Neural progenitor cell (in vitro differentiated cells): ENCODE results near the gene SLC5A6. TPM values are rescaled to one million over a fixed set of nuclear protein-coding genes. Genes with fewer than 3 reads are reported as not detected.

ENCODE experiments used
- DNase-seq: peaks from one replicate; pipeline ENCODE4 v3.0.0-alpha.2; 2016; ENCODE audit warnings: low spot score
- H2AFZ ChIP-seq: fragments of 200-600 bp; sonication (generic); replicated peaks from 2 replicates; pipeline ENCODE4 v1.6.1; 2016; ENCODE audit warnings: antibody characterized with exemption
- H3F3A ChIP-seq: fragments of 200-600 bp; sonication (generic); 2 replicates; pipeline ENCODE4 v1.6.1; 2016; ENCODE audit warnings: antibody characterized with exemption, low read depth
- H3K27ac ChIP-seq: fragments of 200-600 bp; sonication (generic); 2 replicates; pipeline ENCODE4 v1.5.1; 2016; ENCODE audit warnings: mild to moderate bottlenecking
- H3K27me3 ChIP-seq: fragments of 200-600 bp; sonication (generic); 2 replicates; pipeline ENCODE4 v1.6.1; 2016; ENCODE audit warnings: mild to moderate bottlenecking, moderate library complexity
- H3K36me3 ChIP-seq: fragments of 200-600 bp; sonication (generic); 2 replicates; pipeline ENCODE4 v1.5.1; 2016
- H3K4me1 ChIP-seq: fragments of 200-600 bp; sonication (generic); 2 replicates; pipeline ENCODE4 v1.6.1; 2016; ENCODE audit warnings: mixed run types
- H3K4me2 ChIP-seq: fragments of 200-600 bp; sonication (generic); 2 replicates; pipeline ENCODE4 v1.6.1; 2016
- H3K4me3 ChIP-seq: fragments of 200-600 bp; sonication (generic); 2 replicates; pipeline ENCODE4 v1.5.1; 2016
- H3K79me2 ChIP-seq: fragments of 200-600 bp; sonication (generic); 2 replicates; pipeline ENCODE4 v1.6.1; 2016; ENCODE audit warnings: low read depth
- H3K9ac ChIP-seq: fragments of 200-600 bp; sonication (generic); 2 replicates; pipeline ENCODE4 v1.6.1; 2016
- H3K9me3 ChIP-seq: fragments of 200-600 bp; sonication (generic); 2 replicates; pipeline ENCODE4 v1.5.1; 2016; ENCODE audit warnings: low read depth
- H4K20me1 ChIP-seq: fragments of 200-600 bp; sonication (generic); 2 replicates; pipeline ENCODE4 v1.6.1; 2016; ENCODE audit warnings: low read depth
- H3K27ac Mint-ChIP-seq: 3 replicates; pipeline ENCODE4 v1.8.0; 2021; ENCODE audit warnings: mixed read lengths
- H3K27me3 Mint-ChIP-seq: 2 replicates; pipeline ENCODE4 v1.8.0; 2022; ENCODE audit warnings: low read depth, mild to moderate bottlenecking, inconsistent platforms, moderate library complexity, mixed read lengths; ENCODE audit not compliant: insufficient read depth
- H3K36me3 Mint-ChIP-seq: 3 replicates; pipeline ENCODE4 v1.8.0; 2021; ENCODE audit warnings: mixed read lengths
- H3K4me1 Mint-ChIP-seq: 3 replicates; pipeline ENCODE4 v1.8.0; 2021; ENCODE audit warnings: mixed read lengths
- H3K4me3 Mint-ChIP-seq: 3 replicates; pipeline ENCODE4 v1.8.0; 2021; ENCODE audit warnings: mild to moderate bottlenecking, moderate library complexity, mixed read lengths
- H3K9me3 Mint-ChIP-seq: 3 replicates; pipeline ENCODE4 v1.8.0; 2020; ENCODE audit warnings: mixed read lengths
- CTCF ChIP-seq: fragments of 200-600 bp; sonication (generic); IDR thresholded peaks from 2 replicates; pipeline ENCODE4 v1.5.1; 2017; ENCODE audit warnings: antibody characterized with exemption, mild to moderate bottlenecking
- EZH2 ChIP-seq: fragments of 200-600 bp; sonication (generic); IDR thresholded peaks from 2 replicates; pipeline ENCODE4 v1.6.1; 2017; ENCODE audit warnings: antibody characterized with exemption, mild to moderate bottlenecking, moderate library complexity
- EZH2phosphoT487 ChIP-seq: fragments of 200-600 bp; sonication (generic); IDR thresholded peaks from 2 replicates; pipeline ENCODE4 v1.6.1; 2017; ENCODE audit warnings: antibody characterized with exemption
- total RNA-seq: library from RNA; depleted of rRNA; stranded (reverse); fragments of >200 nt; gene quantifications from 2 replicates; pipeline ENCODE4 v1.2.3, GENCODE V29; 2015; ENCODE audit warnings: low replicate concordance

The SLC5A6 gene
- total RNA-seq, 1 donor from 2014 or later: 42.8 TPM

- Histone ChIP-seq H3K27ac (no peak overlapping the region), H3K27me3 (no peaks in the 10 kb centered on the region), H3K9ac (no peak overlapping the region), H2AFZ (no peak overlapping the region), H3K36me3 (peaks cover 3% of the 10 kb centered on the region), H4K20me1 (no peaks in the 10 kb centered on the region), H3K4me1 (peaks cover 25% of the 10 kb centered on the region), H3K79me2 (peaks cover 62% of the 10 kb centered on the region), H3K9me3 (no peaks in the 10 kb centered on the region), H3K4me2 (no peak overlapping the region), H3K4me3 (no peak overlapping the region), H3F3A (peaks cover 44% of the 10 kb centered on the region)
- H3K27ac Mint-ChIP-seq: no peak overlapping the region
- no peaks in the 10 kb centered on the region for H3K9me3 Mint-ChIP-seq
- no peak overlapping the region for H3K4me3 Mint-ChIP-seq
- DNase-seq: no peak
- TF ChIP-seq EZH2 (no peak), CTCF (no peak), EZH2phosphoT487 (no peak)
- peaks cover 37% of the 10 kb centered on the region for H3K4me1 Mint-ChIP-seq
- peaks cover 5% of the 10 kb centered on the region for H3K27me3 Mint-ChIP-seq
- H3K36me3 Mint-ChIP-seq: peaks cover 19% of the 10 kb centered on the region
Measured at GRCh38 chr2:27214941-27215340, 2.9 kb upstream of the SLC5A6 start.

- Histone ChIP-seq H3K4me2 (peak overlapping the region; percentile 93), H3K27me3 (no peaks in the 10 kb centered on the region), H4K20me1 (no peaks in the 10 kb centered on the region), H3K4me3 (peak overlapping the region; percentile 87), H3K9ac (peak overlapping the region; percentile 87), H3K79me2 (peaks cover 58% of the 10 kb centered on the region), H3K9me3 (no peaks in the 10 kb centered on the region), H3F3A (peaks cover 46% of the 10 kb centered on the region), H3K36me3 (no peaks in the 10 kb centered on the region), H3K27ac (peak overlapping the region; percentile 98), H3K4me1 (peaks cover 37% of the 10 kb centered on the region), H2AFZ (peak overlapping the region; percentile 44)
- Mint-ChIP-seq H3K36me3 (peaks cover 17% of the 10 kb centered on the region), H3K9me3 (no peaks in the 10 kb centered on the region), H3K4me3 (peak overlapping the region; percentile 100), H3K27ac (peak overlapping the region; percentile 100), H3K27me3 (peaks cover 8% of the 10 kb centered on the region), H3K4me1 (peaks cover 36% of the 10 kb centered on the region)
- DNase-seq: peak; percentile 11
- TF ChIP-seq EZH2 (no peak), CTCF (no peak), EZH2phosphoT487 (no peak)
Measured at GRCh38 chr2:27212626-27213471, 781 bp upstream of the SLC5A6 start.

GRCh38 chr2:27211241-27211942 lies 676 bp downstream of the SLC5A6 start:
- no peak for TF ChIP-seq EZH2
- TF ChIP-seq CTCF: no peak
- TF ChIP-seq EZH2phosphoT487: no peak
- H3K27ac Mint-ChIP-seq: no peak overlapping the region
- H2AFZ ChIP-seq: peak overlapping the region; percentile 44
- peaks cover 37% of the 10 kb centered on the region for H3K4me1 ChIP-seq
- peak overlapping the region; percentile 95 for H3K4me3 Mint-ChIP-seq
- H3K27ac ChIP-seq: peak overlapping the region; percentile 98
- H3K9me3 ChIP-seq: no peaks in the 10 kb centered on the region
- peaks cover 24% of the 10 kb centered on the region for H3K4me1 Mint-ChIP-seq
- H3K36me3 ChIP-seq: no peaks in the 10 kb centered on the region
- peak overlapping the region; percentile 87 for H3K9ac ChIP-seq
- peaks cover 64% of the 10 kb centered on the region for H3K79me2 ChIP-seq
- no peak for DNase-seq
- H4K20me1 ChIP-seq: peaks cover 6% of the 10 kb centered on the region
- H3K27me3 Mint-ChIP-seq: peaks cover 7% of the 10 kb centered on the region
- H3F3A ChIP-seq: peaks cover 40% of the 10 kb centered on the region
- H3K4me2 ChIP-seq: peak overlapping the region; percentile 93
- H3K4me3 ChIP-seq: peak overlapping the region; percentile 87
- H3K9me3 Mint-ChIP-seq: no peaks in the 10 kb centered on the region
- H3K27me3 ChIP-seq: no peaks in the 10 kb centered on the region
- H3K36me3 Mint-ChIP-seq: peaks cover 17% of the 10 kb centered on the region
